DOHH2 (cell line): ENCODE results near the gene GYS2.

ENCODE experiments used
- EZH2phosphoT487 ChIP-seq: fragments of 200-600 bp; sonication (generic); IDR thresholded peaks from 2 replicates; pipeline ENCODE4 v1.6.1; 2017; ENCODE audit warnings: borderline replicate concordance, mild to moderate bottlenecking, antibody characterized with exemption, low read length, moderate library complexity, mixed read lengths
- TF ChIP-seq, protein P1 (sequence below): fragments of 200-600 bp; sonication (generic); IDR thresholded peaks from one replicate; pipeline ENCODE4 v1.5.1; 2014; ENCODE audit warnings: antibody characterized with exemption, mild to moderate bottlenecking, low read depth, low read length; ENCODE audit not compliant: poor library complexity, severe bottlenecking

- TF ChIP-seq, protein P1, sequence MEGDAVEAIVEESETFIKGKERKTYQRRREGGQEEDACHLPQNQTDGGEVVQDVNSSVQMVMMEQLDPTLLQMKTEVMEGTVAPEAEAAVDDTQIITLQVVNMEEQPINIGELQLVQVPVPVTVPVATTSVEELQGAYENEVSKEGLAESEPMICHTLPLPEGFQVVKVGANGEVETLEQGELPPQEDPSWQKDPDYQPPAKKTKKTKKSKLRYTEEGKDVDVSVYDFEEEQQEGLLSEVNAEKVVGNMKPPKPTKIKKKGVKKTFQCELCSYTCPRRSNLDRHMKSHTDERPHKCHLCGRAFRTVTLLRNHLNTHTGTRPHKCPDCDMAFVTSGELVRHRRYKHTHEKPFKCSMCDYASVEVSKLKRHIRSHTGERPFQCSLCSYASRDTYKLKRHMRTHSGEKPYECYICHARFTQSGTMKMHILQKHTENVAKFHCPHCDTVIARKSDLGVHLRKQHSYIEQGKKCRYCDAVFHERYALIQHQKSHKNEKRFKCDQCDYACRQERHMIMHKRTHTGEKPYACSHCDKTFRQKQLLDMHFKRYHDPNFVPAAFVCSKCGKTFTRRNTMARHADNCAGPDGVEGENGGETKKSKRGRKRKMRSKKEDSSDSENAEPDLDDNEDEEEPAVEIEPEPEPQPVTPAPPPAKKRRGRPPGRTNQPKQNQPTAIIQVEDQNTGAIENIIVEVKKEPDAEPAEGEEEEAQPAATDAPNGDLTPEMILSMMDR: no peak
- no peak for TF ChIP-seq EZH2phosphoT487
Observed at GRCh38 chr12:21507849-21508248, 96.8 kb downstream of the GYS2 start.
